Fibroblast of peridontal ligament (primary cell): Measurements from ENCODE around the gene PAGE5.
A peak's percentile ranks its signal among the peaks of the same experiment; 100 is the strongest.

Experiments used
- DNase-seq: peaks from one replicate; pipeline ENCODE4 v3.0.0-alpha.2; 2010; ENCODE audit errors: extremely low read depth

Gene PAGE5

GRCh38 chrX:55220119-55220794, at the start of gene PAGE5:
Gene PAGE5 (plus strand): TSS chrX:55220346. CDS start chrX:55221383, 1,037 bp downstream.
- DNase-seq = no peak

GRCh38 chrX:55187281-55187680, 32.9 kb upstream of the PAGE5 start:
- no peak for DNase-seq

DNA sequence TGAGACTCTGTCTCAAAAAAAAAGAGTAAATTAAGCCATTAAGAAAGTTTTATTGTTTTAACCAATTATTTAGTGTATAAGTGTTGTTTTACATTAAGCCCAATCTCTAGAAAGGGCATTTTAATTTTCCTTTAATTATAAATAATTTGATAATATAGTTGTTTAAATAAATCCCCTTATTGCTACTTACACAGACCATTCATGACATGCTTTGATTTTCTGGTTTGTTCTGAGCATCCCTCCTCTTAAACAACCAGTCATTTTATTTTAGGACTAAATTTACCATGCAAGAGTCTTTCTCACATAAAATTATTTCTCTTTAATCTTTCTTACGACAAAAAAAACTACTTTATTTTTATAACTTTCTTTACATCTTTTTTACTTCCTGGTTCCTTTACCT, 23.5 kb upstream of the PAGE5 start:
- no peak for DNase-seq

DNA sequence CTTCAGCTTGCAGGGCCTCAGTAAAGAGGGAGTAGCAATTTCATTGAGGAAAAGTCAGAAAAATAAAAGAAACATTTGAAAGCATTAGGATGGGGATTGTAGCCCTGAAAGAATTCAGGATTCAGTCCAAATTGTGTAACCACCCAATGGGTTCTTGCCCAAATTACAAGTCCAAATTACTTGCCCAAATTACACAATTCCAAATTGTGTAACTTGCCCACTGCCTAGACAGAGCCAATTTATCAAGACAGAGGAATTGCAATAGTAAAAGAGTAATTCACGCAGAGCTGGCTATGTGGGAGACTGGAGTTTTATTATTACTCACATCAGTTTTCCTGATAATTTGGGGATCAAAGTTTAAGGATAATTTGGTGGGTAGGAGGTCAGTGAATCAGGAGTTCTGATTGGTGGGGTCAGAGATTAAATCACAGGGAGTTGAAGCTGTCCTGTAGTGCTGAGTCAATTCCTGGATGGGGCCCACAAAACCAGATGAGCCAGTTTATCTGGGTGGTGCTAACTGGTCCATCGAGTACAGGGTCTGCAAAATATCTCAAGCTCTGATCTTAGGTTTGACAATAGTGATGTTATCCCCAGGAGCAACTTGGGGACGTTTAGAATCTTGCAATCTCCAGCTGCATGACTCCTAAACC, 18.1 kb upstream of the PAGE5 start:
- DNase-seq = peak; percentile 34

DNA sequence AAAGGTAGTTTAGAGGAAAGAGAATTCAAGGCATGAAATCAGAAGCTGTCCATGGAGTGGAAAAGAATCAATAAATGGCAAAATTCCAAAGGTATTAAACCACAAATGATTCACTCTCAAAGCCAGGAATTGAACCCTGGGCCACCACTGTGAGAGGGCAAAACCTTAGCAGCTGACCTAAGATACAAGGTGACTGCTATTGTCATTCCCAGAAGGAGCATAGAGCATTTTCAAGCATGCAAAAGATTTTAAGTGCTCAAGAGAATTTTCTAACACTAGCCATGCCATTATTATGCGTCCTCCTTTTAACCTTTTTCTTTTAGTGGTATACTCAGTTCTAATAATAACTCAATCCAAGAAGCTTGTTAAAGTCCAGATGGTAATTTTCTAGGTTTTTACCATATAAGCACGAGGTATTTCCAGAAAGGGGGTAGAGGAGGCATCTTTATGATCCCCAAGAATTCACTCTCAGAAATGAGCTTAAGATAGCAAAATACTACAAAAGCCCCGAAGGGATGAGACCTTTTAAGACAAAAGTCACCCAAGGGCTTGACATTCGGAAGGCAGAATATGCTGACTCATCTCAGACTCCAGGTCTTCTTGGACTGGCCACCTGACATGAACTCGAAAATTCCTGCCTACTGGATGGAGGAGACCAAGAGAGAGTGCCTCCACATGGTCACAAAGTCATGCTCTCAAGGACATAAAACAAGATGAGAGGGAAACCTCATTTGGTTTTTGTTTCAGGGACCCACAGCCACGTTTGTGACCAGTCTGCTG, 13.8 kb upstream of the PAGE5 start:
- no peak for DNase-seq

- DNase-seq = no peak
Observed at GRCh38 chrX:55210931-55211677, 9.0 kb upstream of the PAGE5 start.

DNA sequence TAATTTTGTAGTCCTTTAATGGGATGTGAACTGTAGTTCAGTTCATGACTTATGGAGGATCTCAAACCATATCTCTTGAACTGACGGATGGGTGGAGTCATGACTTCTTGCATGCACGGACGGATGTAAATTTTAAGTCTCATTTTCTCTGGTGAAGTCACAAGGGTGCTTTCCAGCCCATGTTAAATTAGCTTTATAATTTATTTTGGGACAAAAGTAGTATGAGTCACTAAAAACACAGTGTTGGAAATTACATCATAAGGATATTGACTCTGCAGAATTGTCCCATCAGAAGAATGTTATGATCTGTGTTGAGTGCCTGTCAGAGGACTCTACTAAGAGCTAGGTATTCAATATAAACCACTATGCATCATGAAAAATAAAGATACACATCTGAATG, 6.8 kb upstream of the PAGE5 start:
- DNase-seq = no peak

DNA sequence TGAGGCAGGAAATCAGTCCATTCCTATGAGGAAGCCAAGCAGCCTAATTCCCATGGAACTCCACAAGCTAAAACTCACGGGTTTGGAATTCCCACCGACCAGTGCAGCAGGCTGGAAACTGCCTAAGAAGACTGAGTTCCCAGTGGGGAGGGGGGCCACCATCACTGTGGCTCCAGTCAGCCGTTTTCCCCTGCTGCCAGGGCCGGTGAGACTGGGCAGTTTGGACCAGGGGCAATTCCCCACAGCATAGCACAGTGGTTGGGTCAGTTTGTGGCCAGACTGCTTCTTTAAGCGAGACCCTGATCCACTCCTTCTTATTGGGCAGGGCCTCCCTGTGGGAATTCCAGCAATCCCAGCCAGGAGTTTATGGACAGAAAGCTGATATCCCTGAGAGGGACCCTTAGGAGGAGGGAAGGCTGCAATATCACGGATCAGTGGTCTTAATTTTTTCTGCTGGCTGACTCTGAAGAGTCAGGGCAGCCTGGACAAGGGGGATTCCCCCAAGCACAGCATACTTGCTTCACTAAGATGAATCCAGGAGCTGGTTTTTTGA, 20.7 kb downstream of the PAGE5 start:
- DNase-seq = no peak

- no peak for DNase-seq
Observed at GRCh38 chrX:55253528-55253927, 33.4 kb downstream of the PAGE5 start.

- DNase-seq = no peak
Observed at GRCh38 chrX:55260806-55261205, 40.7 kb downstream of the PAGE5 start.

- no peak for DNase-seq
Observed at GRCh38 chrX:55264816-55265215, 44.7 kb downstream of the PAGE5 start, which contains the start of gene PAGE3. Gene PAGE3 (minus strand): TSS chrX:55264916. CDS start chrX:55263903, 1,013 bp downstream.
